GM18870 (cell line): ENCODE measurements around the gene TARBP1.

Experiments
- ATAC-seq: cut with Tn5 transposase; IDR thresholded peaks from one replicate; pipeline ENCODE4 v1.9.1; 2021; ENCODE audit warnings: moderate library complexity; ENCODE audit not compliant: unreplicated experiment

TARBP1 gene

GRCh38 chr1:234484991-234485739, 6.2 kb upstream of the TARBP1 start:
- ATAC-seq: no peak

DNA sequence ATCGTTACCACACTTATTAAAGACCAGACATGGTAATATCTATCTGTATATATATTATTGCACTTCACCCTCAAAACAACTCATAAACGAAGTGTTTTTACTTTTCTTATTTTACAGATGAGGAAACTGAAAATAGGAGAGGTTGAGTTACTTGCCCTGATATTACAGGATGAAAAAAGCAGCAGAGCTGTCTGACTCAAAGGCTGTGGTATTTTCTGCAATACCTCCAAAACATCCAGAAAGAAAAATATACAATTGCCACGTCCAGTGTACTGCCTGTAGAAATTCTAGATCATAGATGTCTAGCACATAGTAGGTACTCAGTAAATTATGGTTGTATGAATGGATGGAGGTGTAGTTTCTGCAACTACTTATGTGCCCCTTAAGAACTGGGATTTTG, 5.2 kb upstream of the TARBP1 start:
- ATAC-seq: no peak

DNA sequence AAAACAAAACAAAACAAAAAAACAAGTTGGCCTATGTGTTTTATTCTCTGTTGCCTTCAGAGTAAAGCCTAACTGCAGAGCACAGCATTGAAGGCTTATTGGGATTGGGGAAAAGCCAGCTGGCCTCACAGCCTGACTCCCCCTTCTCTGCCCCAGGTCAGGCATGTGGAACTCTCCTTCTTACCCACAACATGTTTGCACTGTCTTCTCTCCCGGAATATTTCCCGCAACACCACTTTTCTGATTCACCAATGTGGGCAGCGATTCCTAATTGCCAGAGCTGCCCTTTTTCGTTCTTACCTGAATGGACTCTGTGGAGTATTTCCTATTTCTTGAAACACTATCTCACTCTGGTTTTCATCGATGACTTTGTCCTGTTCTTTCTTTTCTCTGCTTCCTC, 2.8 kb upstream of the TARBP1 start:
- ATAC-seq: no peak

DNA sequence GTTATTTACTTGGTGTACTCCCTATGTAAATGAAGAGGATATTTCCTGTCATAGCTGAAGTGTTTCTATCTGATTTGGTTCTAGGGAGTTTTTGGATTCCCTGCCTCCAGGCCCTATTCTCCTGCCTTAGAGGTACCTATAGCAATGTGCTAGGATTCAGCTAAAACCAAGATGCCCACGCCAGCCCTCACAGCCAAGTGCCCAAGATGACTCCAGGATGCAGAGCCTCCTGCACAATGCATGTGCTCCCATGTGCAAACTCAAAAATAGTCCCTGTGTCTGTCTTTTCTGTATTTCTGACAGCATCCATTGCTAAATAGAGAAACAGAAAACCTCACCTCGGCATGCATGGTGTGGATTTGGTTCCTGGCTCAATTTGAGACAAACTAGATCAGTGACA, 887 bp upstream of the TARBP1 start:
- no peak for ATAC-seq

DNA sequence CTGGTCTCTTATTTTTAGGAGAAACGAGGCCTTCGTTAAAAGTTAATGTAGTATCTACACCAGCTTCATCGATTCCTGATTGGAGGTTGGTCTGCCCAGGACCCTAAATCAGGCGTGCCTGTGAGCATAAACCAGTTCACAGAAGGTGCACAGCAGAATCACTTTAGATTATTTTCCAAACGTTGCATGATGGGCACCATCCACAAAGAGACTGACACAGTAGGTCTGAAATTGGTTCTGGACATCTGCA, 256 bp upstream of the TARBP1 start:
- no peak for ATAC-seq

GRCh38 chr1:234478152-234478480, 863 bp downstream of the TARBP1 start:
- peak; percentile 33 for ATAC-seq

DNA sequence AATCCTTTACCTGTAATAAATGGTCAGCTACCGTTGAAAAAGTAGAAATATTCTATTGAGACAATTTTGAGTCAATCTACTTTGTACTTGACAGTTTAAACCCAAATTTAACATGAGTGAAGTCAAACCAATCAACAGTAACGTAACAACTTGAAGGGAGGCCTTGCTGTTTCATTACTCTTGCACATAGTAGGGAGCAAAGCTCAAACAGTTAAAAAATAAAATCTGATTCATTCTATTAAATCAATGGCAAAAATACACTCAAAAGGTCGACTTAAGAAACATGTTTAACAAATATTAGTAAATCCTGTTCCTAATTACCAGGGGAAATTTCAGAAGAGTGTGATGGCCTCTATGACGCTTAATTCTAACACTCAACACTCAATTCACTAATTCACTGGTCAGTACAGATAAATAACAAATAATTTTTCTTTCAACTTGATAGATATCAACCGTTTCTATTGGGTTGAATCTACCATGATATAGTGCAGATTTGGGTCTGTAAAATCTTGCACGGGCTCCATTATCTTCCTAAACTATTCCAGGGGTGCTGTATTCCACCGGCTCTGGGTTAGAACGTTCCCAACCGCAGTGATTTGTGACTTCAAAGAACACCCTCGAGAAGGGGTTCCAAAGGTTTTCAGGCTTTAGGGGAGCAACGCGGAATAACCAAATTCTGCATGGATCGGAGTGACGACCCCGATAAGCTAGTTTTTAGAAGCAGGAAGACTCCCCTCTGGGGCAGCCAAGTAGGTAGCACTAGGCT, 1.4 kb downstream of the TARBP1 start:
- ATAC-seq: no peak

- no peak for ATAC-seq
Measured at GRCh38 chr1:234476172-234476571, 2.8 kb downstream of the TARBP1 start.

- no peak for ATAC-seq
Measured at GRCh38 chr1:234475167-234475793, 3.7 kb downstream of the TARBP1 start.

DNA sequence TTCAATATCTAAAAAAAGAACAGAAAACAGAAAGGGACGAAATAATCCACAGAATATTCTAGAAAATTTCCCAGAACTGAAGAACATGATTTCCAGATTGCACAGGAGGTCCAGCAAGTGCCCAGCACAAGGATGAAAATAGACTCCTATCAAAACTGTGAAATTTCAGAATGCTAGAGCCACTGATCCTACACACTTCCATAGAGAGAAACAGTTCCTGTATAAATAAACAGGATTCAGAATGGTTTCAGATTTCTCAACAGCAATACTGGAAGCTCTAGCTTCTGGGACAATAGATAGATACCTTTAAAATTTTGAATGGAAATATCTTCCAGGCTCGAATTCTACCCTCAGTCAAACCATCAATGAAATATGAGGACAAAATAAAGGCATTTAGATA, 4.6 kb downstream of the TARBP1 start:
- ATAC-seq: no peak

GRCh38 chr1:234473118-234473517, 5.9 kb downstream of the TARBP1 start:
- ATAC-seq: no peak

DNA sequence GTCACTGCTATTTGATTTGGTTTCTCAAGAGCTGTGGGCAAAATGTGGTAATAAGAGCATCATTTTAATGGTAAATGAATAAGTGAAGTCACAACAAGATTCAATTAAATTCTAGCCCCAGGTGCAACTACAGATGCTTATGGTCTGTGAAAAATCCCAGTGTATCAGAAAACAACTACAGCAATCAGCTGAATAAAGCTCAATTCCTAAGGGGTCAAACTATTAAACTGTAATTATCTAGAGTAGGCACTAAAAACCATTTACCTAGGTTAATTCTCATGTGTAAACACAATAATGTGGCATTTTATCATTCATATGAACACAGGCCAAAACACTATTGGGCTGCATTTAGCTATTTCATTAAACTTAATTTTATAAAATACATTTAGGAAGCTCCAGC, 9.6 kb downstream of the TARBP1 start:
- ATAC-seq: no peak

DNA sequence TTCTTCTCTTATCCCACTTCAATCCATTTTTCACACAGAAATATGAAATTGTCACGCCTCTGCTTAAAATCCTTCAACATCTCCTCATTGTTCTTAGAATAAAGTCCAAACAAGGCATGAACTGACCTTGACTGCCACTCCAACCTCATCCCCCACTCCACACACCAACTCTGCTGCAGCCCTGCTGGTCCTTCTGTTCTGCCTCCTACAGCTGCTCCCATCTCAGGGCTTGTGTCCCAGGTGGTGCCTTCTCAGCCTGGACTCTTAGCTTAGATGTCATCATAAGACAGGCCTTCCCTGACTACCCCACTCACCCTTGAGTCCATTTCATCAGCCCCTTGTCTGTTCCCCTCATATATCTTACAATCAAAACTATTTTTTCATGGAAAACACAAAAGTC, 10.4 kb downstream of the TARBP1 start:
- ATAC-seq: no peak

- no peak for ATAC-seq
Measured at GRCh38 chr1:234467821-234468220, 11.2 kb downstream of the TARBP1 start.

GRCh38 chr1:234466945-234467344, 12.0 kb downstream of the TARBP1 start:
- no peak for ATAC-seq

GRCh38 chr1:234463749-234464148, 15.2 kb downstream of the TARBP1 start:
- no peak for ATAC-seq

DNA sequence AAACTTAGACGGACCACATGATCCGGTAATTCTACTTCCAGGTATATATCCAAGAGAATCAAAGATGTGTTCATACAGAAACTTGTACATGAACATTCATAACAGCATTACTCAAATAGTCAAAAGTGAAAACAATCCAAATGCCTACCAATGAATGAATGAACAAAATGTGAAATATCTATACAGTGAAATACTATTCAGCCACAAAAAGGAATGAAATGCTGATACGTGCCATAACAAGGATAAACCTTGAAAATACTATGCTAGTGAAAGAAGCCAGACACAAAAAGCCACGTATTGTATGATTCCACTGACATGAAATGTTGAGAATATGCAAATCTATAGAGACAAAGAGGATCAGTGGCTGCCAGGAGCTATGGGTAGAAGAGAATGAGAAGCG, 18.3 kb downstream of the TARBP1 start:
- ATAC-seq: no peak

DNA sequence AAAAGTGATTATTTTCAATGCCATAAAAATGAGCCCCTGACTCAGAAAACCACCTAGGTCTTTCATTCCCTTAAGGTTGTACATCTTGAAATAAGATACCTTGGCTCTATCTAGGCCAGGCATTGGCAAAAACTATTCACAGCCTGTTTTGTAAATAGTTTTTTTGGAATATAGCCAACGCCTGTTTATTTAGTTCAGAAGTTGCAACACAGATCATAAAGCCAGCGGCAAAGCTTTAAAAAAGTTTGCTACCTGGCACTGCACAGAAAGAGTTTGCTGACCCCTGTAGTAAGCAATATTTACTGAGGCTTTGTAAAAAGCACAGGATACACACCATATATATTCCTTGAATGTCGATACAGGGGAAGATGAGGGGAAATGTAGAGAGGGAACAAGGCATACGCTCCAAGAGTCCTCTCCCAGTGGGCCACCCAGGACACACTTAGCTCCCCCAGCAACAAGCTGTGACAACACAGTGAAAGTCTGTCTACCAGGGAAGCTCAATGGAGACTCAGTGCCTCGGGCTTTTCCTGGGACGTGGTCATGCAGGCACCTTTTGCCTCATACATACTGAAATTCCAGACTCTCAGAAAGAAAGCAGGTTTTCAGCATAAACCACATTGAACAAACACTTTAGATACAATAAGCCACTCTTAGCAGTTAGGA, 20.5 kb downstream of the TARBP1 start:
- no peak for ATAC-seq

DNA sequence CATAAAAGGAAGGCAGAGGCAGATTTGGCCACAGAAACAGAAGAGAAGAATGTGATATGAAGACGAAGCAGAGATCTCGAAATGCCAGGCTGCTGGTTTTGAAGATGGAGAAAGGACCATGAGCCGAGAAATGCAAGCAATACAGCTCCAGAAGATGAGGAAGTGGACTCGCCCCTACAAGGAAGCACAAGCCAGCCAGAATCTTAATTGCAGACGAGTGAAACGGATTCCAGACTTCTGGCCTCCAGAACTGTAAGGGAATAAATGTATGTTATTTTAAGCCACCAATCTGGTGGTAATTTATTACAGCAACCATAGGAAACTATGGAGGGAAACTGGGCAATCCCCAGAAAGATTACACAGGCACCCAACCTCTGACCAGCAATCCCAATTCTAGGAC, 24.1 kb downstream of the TARBP1 start:
- ATAC-seq: no peak

DNA sequence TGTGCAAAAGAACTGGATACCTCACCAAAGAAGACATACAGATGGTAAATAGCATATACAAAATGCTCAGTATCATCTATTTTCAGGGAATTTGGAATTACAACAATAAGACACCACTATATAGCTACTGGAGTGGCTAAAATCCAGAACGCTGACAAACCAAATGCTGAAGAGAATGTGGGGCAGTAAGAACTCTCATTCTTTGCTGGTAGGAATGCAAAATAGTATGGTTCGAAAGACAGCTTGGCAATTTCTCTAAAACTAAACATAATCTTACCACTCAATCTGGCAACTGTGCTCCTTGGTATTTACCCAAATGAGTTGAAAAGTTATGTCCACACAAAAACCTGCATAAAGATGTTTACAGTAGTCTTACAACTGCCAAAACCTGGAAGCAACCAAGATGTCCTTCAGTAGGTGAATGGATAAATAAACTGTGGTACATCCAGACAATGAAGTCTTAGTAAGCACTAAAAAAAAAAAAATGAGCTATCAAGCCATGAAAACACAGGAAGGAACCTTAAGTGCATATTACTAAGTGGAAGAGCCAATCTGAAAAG, 26.5 kb downstream of the TARBP1 start:
- no peak for ATAC-seq

- no peak for ATAC-seq
Measured at GRCh38 chr1:234440348-234440747, 38.6 kb downstream of the TARBP1 start.

GRCh38 chr1:234438579-234438978, 40.4 kb downstream of the TARBP1 start:
- ATAC-seq: no peak
